ENCODE results near the gene OCSTAMP.

- TF ChIP-seq CTCF (IDR thresholded peaks at IDR 0.05; ENCODE audit: poor library complexity): no peak
- no peak for TF ChIP-seq EZH2 (IDR thresholded peaks at IDR 0.05; ENCODE audit: borderline replicate concordance)
These were observed 13.9 kb upstream of the OCSTAMP start for GRCh38 chr20:46564241-46564957.

Data from hepatocyte (in vitro differentiated cells).